WTC11 (cell line): ENCODE data around the gene PIK3R4. TPM values are rescaled to one million over a fixed set of nuclear protein-coding genes. Genes with fewer than 3 reads are reported as not detected.

ENCODE experiments used
- ATAC-seq: fragments of 200-7000 bp; cut with Tn5 transposase; 2 replicates; pipeline ENCODE4 v1.10.0; 2021; ENCODE audit warnings: mild to moderate bottlenecking, moderate library complexity
- CTCF ChIA-PET: fragments of 300-600 bp; sonication (Branson Sonifier 250); formaldehyde crosslinking; loops from one replicate; lab custom pipeline; 2021; ENCODE audit warnings: antibody characterized with exemption; lab: Charles Lee
- POLR2A ChIA-PET: fragments of 350-600 bp; sonication (Branson Sonifier 250); formaldehyde crosslinking; loops from one replicate; lab custom pipeline; 2021; ENCODE audit warnings: antibody characterized with exemption; lab: Charles Lee
- DNase-seq: peaks from one replicate; pipeline ENCODE4 v3.0.0; 2021; ENCODE audit warnings: low spot score
- H3K27ac Mint-ChIP-seq: 2 replicates; pipeline ENCODE4 v1.8.0; 2021; ENCODE audit warnings: mixed read lengths
- H3K27me3 Mint-ChIP-seq: 2 replicates; pipeline ENCODE4 v1.8.0; 2021; ENCODE audit warnings: low read depth, mild to moderate bottlenecking, moderate library complexity, mixed read lengths
- H3K36me3 Mint-ChIP-seq: 2 replicates; pipeline ENCODE4 v1.8.0; 2021; ENCODE audit warnings: mixed read lengths
- H3K4me1 Mint-ChIP-seq: 2 replicates; pipeline ENCODE4 v1.8.0; 2022; ENCODE audit warnings: mixed read lengths
- H3K4me3 Mint-ChIP-seq: 2 replicates; pipeline ENCODE4 v1.8.0; 2021; ENCODE audit warnings: mild to moderate bottlenecking, moderate library complexity, mixed read lengths
- H3K9me3 Mint-ChIP-seq: 2 replicates; pipeline ENCODE4 v1.8.0; 2021; ENCODE audit warnings: mixed read lengths
- AFF4 ChIP-seq: sonication (generic); formaldehyde crosslinking; IDR thresholded peaks from 2 replicates; pipeline ENCODE4 v1.8.1; 2023; ENCODE audit warnings: mild to moderate bottlenecking, missing genetic modification reagents, borderline replicate concordance
- CBFB ChIP-seq: sonication (generic); formaldehyde crosslinking; IDR thresholded peaks from 2 replicates; pipeline ENCODE4 v1.8.1; 2022; ENCODE audit warnings: mild to moderate bottlenecking, low read depth, missing genetic modification reagents
- E2F4 ChIP-seq: sonication (generic); formaldehyde crosslinking; IDR thresholded peaks from 2 replicates; pipeline ENCODE4 v1.8.1; 2022; ENCODE audit warnings: low read depth, mild to moderate bottlenecking, moderate library complexity, missing genetic modification reagents, borderline replicate concordance
- FOXJ3 ChIP-seq: sonication (generic); formaldehyde crosslinking; IDR thresholded peaks from 2 replicates; pipeline ENCODE4 v1.9.0; 2021; ENCODE audit warnings: missing genetic modification reagents, mild to moderate bottlenecking, borderline replicate concordance
- JUN ChIP-seq: sonication (generic); formaldehyde crosslinking; IDR thresholded peaks from 2 replicates; pipeline ENCODE4 v1.8.0; 2023; ENCODE audit warnings: mild to moderate bottlenecking, missing genetic modification reagents
- NFE2L1 ChIP-seq: sonication (generic); formaldehyde crosslinking; IDR thresholded peaks from 2 replicates; pipeline ENCODE4 v1.8.1; 2023; ENCODE audit warnings: missing genetic modification reagents
- NR1H2 ChIP-seq: sonication (generic); formaldehyde crosslinking; IDR thresholded peaks from 2 replicates; pipeline ENCODE4 v1.9.0; 2021; ENCODE audit warnings: mild to moderate bottlenecking, moderate library complexity, missing genetic modification reagents
- NR2C2 ChIP-seq: sonication (generic); formaldehyde crosslinking; IDR thresholded peaks from 2 replicates; pipeline ENCODE4 v1.8.0; 2022; ENCODE audit warnings: mild to moderate bottlenecking, missing genetic modification reagents
- OVOL2 ChIP-seq: fragments of 250-450 bp; sonication (Bioruptor Pico); IDR thresholded peaks from 2 replicates; pipeline ENCODE4 v1.9.0; 2021; ENCODE audit warnings: mild to moderate bottlenecking, borderline replicate concordance
- PREB ChIP-seq: sonication (generic); formaldehyde crosslinking; IDR thresholded peaks from 2 replicates; pipeline ENCODE4 v1.8.1; 2022; ENCODE audit warnings: mild to moderate bottlenecking, missing genetic modification reagents, moderate library complexity, borderline replicate concordance
- RORB ChIP-seq: fragments of 250-450 bp; sonication (Bioruptor Pico); IDR thresholded peaks from 2 replicates; pipeline ENCODE4 v1.9.0; 2021; ENCODE audit warnings: mild to moderate bottlenecking
- SMAD4 ChIP-seq: sonication (generic); formaldehyde crosslinking; IDR thresholded peaks from 2 replicates; pipeline ENCODE4 v1.8.0; 2022; ENCODE audit warnings: mild to moderate bottlenecking, missing genetic modification reagents
- SOX15 ChIP-seq: fragments of 250-450 bp; sonication (Bioruptor Pico); IDR thresholded peaks from 2 replicates; pipeline ENCODE4 v1.9.0; 2021; ENCODE audit warnings: mild to moderate bottlenecking
- TCF7 ChIP-seq: sonication (generic); formaldehyde crosslinking; IDR thresholded peaks from 2 replicates; pipeline ENCODE4 v1.8.0; 2022; ENCODE audit warnings: mild to moderate bottlenecking, low read depth, missing genetic modification reagents, moderate library complexity
- ZMAT4 ChIP-seq: fragments of 250-450 bp; sonication (Bioruptor Pico); IDR thresholded peaks from 2 replicates; pipeline ENCODE4 v1.9.0; 2021; ENCODE audit warnings: mild to moderate bottlenecking
- ZNF423 ChIP-seq: fragments of 250-450 bp; sonication (Bioruptor Pico); IDR thresholded peaks from 2 replicates; pipeline ENCODE4 v2.1.2; 2022; ENCODE audit warnings: mild to moderate bottlenecking, moderate library complexity
- total RNA-seq: library from RNA; stranded (reverse); gene quantifications from 3 replicates; pipeline ENCODE4 v1.2.3, GENCODE V29; 2021
- TF ChIP-seq, protein P1 (sequence below): fragments of 200-600 bp; IDR thresholded peaks from 2 replicates; pipeline ENCODE4 v1.8.0; 2022; ENCODE audit warnings: antibody characterized with exemption
- TF ChIP-seq, protein P2 (sequence below): sonication (generic); formaldehyde crosslinking; conservative IDR thresholded peaks from 2 replicates; pipeline ENCODE4 v1.8.1; 2023; ENCODE audit warnings: mild to moderate bottlenecking, low read depth, missing genetic modification reagents, moderate library complexity
- TF ChIP-seq, protein P3 (sequence below): fragments of 250-450 bp; sonication (Bioruptor Pico); conservative IDR thresholded peaks from 2 replicates; pipeline ENCODE4 v1.9.0; 2021; ENCODE audit warnings: mild to moderate bottlenecking

PIK3R4 gene
- total RNA-seq, 1 experiment from 2014 or later, result 41.5 TPM

DNA sequence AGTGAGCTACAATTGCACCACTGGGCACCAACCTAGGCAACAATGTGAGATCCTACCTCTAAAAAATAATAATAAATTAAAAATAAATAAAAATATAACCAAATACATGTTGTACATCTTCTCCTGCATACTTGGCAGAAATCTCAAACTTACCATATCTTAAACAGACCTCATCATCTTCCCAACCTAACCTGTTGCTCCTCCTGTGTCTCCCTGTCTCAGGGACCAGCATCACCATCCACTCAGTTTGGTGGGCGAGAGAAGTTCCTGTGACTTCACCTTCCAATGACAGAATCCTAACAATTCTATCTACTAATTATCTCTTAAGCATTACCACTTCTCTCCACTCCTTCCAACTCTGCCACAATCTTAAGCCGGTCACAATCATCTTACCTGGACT, 3.3 kb downstream of the PIK3R4 start:
- TF ChIP-seq, protein P1, sequence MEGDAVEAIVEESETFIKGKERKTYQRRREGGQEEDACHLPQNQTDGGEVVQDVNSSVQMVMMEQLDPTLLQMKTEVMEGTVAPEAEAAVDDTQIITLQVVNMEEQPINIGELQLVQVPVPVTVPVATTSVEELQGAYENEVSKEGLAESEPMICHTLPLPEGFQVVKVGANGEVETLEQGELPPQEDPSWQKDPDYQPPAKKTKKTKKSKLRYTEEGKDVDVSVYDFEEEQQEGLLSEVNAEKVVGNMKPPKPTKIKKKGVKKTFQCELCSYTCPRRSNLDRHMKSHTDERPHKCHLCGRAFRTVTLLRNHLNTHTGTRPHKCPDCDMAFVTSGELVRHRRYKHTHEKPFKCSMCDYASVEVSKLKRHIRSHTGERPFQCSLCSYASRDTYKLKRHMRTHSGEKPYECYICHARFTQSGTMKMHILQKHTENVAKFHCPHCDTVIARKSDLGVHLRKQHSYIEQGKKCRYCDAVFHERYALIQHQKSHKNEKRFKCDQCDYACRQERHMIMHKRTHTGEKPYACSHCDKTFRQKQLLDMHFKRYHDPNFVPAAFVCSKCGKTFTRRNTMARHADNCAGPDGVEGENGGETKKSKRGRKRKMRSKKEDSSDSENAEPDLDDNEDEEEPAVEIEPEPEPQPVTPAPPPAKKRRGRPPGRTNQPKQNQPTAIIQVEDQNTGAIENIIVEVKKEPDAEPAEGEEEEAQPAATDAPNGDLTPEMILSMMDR, result no peak
- TF ChIP-seq FOXJ3 (CRISPR knock-in tag) (no peak), CBFB (no peak), PREB (CRISPR knock-in tag) (no peak), JUN (CRISPR knock-in tag) (no peak), SMAD4 (CRISPR knock-in tag) (no peak), NR2C2 (no peak), NFE2L1 (CRISPR knock-in tag) (no peak)
- TF ChIP-seq, protein P2, sequence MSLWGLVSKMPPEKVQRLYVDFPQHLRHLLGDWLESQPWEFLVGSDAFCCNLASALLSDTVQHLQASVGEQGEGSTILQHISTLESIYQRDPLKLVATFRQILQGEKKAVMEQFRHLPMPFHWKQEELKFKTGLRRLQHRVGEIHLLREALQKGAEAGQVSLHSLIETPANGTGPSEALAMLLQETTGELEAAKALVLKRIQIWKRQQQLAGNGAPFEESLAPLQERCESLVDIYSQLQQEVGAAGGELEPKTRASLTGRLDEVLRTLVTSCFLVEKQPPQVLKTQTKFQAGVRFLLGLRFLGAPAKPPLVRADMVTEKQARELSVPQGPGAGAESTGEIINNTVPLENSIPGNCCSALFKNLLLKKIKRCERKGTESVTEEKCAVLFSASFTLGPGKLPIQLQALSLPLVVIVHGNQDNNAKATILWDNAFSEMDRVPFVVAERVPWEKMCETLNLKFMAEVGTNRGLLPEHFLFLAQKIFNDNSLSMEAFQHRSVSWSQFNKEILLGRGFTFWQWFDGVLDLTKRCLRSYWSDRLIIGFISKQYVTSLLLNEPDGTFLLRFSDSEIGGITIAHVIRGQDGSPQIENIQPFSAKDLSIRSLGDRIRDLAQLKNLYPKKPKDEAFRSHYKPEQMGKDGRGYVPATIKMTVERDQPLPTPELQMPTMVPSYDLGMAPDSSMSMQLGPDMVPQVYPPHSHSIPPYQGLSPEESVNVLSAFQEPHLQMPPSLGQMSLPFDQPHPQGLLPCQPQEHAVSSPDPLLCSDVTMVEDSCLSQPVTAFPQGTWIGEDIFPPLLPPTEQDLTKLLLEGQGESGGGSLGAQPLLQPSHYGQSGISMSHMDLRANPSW (CRISPR knock-in tag), result no peak
- TF ChIP-seq, all 79 proteins: peak for 0
- CTCF ChIA-PET, result no interaction called here
- H3K36me3 Mint-ChIP-seq, result peaks cover 37% of the 10 kb centered on the region
- H3K9me3 Mint-ChIP-seq, result no peaks in the 10 kb centered on the region
- peak overlapping the region; percentile 2; the same call in 1 of the 2 replicates for H3K27ac Mint-ChIP-seq
- DNase-seq (no peak), ATAC-seq (no peak)
- H3K4me3 Mint-ChIP-seq, result peak overlapping the region; percentile 11; the same call in 1 of the 2 replicates
- no peaks in the 10 kb centered on the region for H3K27me3 Mint-ChIP-seq
- POLR2A ChIA-PET, result no interaction called here
- peaks cover 29% of the 10 kb centered on the region for H3K4me1 Mint-ChIP-seq

GRCh38 chr3:130741946-130742610, 4.6 kb downstream of the PIK3R4 start:
- H3K36me3 Mint-ChIP-seq, result peaks cover 39% of the 10 kb centered on the region
- H3K27me3 Mint-ChIP-seq, result no peaks in the 10 kb centered on the region
- no peak overlapping the region for H3K27ac Mint-ChIP-seq
- peaks cover 27% of the 10 kb centered on the region for H3K4me1 Mint-ChIP-seq
- ChIA-PET CTCF (no interaction called here), POLR2A (no interaction called here)
- H3K9me3 Mint-ChIP-seq, result no peaks in the 10 kb centered on the region
- DNase-seq (no peak), ATAC-seq (no peak)
- H3K4me3 Mint-ChIP-seq, result peak overlapping the region; percentile 28; the same call in 1 of the 2 replicates
- no peak for TF ChIP-seq OVOL2 (CRISPR knock-in tag)
- TF ChIP-seq ZMAT4, result no peak
- TF ChIP-seq TCF7 (CRISPR knock-in tag), result no peak
- no peak for TF ChIP-seq ZNF423 (CRISPR knock-in tag)
- TF ChIP-seq, protein P3, sequence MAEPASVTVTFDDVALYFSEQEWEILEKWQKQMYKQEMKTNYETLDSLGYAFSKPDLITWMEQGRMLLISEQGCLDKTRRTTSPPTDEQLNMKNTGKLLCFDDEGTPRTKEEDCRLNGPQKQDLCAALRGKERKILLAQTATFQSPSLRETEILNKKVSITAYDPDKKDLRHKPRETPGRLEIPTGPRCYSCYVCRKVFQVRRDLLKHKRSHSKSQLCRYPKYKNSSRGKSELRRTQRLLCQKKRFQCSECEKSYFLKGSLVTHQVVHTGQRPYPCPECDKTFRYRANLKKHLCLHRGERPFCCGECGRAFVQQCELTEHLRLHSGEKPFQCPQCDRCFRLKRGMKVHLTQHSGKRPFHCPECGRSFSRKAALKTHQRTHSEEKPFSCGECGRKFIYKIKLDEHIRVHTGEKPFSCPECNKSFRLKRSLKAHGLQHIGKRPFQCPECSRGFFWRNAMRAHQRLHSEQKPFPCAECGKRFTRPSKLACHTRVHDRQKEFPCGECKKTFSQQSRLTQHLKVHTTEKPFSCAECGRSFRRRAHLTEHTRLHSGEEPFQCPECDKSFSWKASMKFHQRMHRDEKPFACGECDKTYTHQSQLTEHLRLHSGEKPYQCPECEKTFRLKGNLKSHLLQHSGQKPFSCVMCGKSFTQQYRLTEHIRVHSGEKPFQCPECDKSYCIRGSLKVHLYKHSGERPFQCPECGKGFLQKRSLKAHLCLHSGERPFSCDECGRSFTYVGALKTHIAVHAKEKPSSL (CRISPR knock-in tag), result no peak
- TF ChIP-seq SOX15 (CRISPR knock-in tag), result no peak
- TF ChIP-seq RORB (CRISPR knock-in tag), result no peak
- no peak for TF ChIP-seq NR1H2
- no peak for TF ChIP-seq E2F4 (CRISPR knock-in tag)
- TF ChIP-seq AFF4, result no peak
